HG03439 (cell line): ENCODE results near the gene ZFX.

Experiments
- ATAC-seq: cut with Tn5 transposase; IDR thresholded peaks from one replicate; pipeline ENCODE4 v1.9.1; 2021; ENCODE audit warnings: mild to moderate bottlenecking, moderate library complexity; ENCODE audit not compliant: unreplicated experiment

Gene ZFX

DNA sequence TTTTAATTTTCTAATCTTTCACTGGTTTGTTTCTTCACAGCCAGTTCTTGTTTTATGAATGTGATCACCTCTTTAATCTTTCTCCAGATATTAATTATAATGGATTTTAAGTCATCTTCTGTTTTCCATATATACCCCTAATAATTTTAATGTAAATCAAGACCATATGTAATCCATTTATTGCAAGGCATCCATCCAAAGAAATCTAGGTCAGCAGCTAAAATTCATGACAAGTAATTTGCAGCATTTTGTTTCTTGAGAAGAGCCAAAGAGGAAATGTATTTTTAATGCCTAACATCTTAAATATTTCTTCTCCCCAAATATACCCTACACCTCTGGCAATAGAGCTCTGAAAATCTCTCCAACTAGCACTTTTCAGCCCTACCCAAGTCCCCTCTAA, 83.3 kb downstream of the ZFX start:
- no peak for ATAC-seq

DNA sequence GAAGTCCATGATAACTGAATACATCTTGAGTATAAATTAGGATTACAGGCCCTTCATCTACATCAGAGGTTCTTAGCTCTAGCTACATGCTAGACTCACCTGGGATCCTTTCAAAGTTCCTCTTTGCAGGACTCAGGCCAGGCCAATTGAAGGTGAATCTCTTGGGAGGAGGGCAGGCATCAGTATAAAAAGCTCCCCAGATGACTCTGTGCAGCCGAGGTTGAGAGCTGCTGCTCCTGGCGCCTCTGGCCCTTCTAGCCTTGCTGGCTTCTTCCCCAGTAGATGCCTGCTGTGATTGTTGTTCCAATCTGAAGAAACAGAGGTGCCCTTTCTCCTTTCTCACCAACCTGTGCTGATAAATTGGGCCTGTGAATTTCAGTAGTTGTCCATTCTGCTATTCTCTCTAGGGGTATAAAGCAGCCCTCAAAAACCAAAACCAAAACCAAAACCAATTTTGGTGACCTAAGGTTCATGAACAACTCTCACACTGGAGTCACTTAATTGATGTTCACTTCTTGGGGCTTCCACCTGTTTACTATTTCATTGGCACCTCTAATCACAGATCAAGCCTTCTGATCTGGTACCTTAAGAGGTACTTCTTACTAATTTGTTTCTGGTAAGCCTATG, 85.7 kb downstream of the ZFX start:
- ATAC-seq = no peak

DNA sequence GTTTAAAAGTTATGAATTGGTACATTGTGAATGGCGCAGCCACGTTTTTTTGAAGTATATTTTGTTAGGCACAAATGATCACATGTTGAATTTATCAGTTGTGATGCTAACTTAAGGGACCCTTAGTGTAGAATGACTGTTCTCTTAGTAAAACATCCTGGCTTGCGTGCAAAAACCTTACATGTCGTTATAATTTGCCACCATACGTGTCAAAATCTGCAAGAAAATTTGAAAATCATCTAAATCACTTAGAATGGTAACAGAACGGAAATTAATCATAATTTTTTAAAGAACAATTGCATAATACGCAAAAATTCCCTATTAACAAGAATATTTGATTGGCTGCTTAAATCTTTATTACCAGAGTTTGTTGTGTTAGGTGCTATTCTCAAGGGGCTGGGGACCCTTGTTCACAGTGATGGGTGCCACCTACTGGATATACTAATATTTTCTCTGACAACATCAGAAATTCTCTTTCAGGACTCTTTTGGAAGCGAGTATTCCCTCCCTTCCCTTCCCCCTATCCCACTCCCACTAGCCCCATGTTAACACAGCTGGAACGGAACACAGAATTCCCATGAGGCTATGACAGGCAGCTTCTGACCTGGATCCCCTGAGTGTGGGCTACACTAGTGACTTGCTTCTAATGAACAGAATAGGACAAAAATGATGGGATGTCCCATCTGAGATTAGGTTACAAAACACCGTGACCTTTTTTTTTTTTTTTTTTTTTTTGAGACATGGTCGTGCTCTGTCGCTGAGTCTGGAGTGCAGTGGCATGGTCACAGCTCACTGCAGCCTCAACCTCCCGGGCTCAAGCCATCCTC, 92.5 kb downstream of the ZFX start:
- ATAC-seq = peak; percentile 5

DNA sequence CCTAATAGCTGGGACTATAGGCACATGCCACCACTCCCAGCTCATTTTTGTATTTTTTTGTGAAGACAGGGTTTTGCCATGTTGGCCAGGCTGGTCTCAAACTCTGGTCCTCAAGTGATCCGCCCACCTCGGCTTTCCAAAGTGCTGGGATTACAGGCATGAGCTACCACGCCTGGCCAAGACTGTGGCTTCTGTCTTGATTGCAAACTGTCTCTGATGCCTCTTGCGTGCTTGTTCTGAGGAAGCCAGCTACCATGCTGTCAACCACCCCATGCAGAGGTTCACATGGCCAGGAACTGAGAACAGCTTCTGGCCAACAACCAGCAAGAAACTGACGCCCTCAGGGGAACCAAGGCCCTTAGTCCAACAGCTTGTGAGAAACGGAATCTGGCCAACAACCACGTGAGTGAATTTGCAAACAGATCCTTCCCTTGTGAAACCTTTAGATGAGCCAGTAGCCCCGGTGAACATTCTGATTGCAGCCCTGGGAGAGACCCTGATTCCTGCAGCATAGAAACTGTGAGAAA, 93.2 kb downstream of the ZFX start:
- peak; percentile 87 for ATAC-seq

DNA sequence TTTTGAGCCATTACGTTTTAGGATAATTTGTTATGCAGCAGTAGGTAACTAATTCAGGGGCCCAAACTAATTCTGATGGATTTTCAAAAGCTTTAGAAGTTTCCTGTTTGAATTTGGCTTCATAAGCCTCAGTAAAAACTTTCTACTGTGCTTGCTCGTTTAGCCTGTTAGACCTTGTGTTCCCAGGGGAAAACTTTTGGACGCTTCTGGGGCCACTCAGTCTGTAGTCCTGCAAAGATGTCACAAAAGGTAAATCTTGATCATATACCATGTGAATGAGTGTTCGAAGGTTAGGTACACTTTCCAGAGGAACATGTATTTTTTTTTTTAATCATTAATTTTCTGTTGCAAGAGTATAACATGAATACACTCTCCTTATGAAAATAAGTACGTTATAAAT, 93.7 kb downstream of the ZFX start:
- peak; percentile 36 for ATAC-seq

DNA sequence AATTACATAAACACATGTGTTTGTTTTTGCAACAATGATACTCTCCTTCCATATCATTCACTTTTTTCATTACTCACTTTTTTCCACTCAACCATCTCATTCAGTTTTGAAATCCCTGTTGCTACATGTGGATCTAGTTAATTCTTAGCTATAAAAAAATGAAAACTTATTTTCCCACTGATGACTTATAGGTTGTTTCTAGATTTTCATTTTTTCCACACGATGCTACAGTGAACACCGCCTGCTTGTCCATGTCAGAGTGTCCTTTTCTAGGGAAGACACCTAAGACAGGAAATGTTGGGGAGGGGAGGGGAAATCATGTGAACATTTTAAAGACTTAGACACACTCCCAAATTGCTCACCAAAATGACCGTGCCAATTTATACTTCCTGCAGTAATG, 94.2 kb downstream of the ZFX start:
- ATAC-seq = no peak

DNA sequence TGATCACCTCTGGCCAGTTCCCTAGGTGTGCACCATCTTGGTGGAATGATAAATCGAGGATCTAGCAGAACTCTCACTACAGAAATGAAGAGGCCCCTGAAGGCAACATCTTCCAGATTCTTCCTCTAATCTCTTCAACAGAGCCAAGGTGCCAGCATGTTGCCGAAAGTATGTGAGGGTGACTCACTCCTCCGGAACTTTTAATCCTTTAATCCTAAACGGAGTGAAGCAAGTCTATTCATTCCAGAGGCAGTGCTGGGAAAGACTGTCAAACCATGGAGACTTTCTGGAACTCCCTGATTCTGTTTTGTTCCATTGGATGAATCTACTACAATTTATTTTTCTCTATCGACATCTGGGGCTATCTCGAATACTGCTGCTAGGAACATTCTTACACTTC, 95.7 kb downstream of the ZFX start:
- no peak for ATAC-seq

DNA sequence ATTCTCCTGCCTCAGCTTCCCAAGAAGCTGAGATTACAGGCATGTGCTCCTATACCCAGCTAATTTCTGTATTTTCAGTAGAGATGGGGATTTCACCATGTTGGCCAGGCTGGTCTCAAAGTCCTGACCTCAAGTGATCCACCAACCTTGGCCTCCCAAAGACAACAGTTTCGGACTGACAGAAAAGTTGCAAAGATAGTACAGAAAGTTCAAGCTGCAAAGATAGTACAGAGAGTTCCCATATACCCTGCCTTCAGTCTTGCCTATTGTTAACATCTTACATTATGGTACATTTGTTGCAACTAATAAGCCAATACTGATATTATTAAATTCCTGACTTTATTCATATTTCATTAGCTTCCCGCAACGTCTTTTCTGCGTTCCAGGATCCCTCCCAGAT, 98.5 kb downstream of the ZFX start:
- ATAC-seq = no peak

DNA sequence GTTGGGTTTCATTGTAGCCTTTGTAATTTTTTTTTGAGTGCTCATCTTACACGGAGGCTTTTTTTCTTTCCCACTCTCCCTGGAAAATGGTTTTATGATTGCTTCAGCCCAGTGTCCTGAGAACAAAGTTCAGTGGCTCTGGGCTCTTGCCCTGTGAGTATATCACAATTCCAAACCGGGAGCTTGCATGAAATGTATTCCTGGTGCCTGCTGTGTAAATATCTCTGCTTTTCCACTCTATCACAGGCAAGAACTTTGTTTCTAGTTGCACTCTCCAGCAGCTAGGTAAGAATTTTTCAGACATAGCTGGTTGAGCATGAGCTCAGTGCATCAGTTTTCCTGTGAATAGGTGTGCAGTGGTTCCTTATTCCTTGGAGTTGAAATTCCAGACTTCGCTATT, 103.5 kb downstream of the ZFX start:
- no peak for ATAC-seq

DNA sequence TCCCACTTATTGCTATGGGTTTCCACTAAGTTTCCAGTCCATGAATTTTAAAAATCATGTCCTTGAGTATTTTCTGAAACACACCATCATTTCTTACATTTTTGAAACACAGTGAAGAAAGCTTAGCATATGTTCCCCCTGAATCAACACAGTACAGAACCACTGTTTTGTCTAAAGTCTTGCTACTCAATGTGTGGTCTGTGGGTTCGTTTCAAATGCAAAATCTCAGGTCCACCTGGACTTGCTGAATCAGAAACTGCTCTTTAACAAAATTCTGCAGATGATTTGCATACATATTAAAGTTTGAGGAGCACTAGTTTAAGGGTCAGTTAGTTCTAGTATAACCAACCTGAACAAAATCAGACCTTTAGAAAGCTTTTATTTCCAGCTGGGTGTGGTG, 103.9 kb downstream of the ZFX start:
- ATAC-seq = no peak

DNA sequence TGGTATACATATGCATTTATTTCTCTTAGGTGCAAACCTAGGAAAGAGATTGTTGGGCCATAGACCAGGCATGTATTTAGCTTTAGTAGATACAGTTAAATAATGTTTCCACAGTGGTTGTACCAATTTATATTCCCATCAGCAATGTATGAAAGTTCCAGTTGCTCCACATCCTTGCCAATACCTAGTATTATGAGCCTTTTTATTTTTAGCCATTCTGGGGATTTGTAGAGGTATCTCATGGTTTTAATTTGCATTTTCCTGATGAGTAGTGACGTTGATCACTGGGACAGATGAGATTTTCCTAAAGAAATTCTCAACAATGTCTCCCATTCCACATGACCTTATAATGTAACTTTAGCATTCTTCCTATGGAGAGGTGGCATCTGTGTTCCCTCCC, 107.5 kb downstream of the ZFX start:
- ATAC-seq = no peak

DNA sequence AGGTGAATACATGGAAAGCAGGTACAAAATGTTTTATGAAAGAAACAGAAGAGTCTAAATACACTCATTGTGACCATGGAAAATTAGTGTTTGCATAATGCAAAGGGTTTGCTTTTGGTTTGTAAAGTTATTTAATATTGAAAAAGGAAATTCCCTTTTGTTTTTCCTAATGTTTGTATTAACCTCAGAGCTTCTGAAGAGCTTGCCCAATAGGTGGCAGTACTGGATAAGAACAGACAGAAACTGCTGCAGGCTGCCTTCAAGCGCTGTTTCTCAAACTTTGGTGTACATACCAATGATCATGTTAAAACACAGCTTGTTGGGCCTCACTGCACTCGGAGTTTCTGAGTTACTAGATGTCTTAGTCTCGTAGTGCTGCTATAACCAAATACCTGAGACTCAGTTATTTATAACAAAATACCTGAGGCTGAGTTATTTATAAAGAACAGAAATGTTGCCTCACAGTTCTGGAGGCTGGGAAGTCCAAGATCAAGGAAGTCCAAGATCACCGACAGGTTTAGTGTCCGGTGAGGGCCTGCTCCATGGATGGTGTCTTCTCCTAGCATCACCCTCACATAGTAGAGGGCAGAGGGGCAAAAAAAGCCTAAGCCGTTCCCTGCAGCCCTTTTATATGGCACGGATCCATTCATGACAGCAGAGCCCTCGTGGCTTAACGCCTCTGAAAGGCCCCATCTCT, 110.2 kb downstream of the ZFX start:
- no peak for ATAC-seq

DNA sequence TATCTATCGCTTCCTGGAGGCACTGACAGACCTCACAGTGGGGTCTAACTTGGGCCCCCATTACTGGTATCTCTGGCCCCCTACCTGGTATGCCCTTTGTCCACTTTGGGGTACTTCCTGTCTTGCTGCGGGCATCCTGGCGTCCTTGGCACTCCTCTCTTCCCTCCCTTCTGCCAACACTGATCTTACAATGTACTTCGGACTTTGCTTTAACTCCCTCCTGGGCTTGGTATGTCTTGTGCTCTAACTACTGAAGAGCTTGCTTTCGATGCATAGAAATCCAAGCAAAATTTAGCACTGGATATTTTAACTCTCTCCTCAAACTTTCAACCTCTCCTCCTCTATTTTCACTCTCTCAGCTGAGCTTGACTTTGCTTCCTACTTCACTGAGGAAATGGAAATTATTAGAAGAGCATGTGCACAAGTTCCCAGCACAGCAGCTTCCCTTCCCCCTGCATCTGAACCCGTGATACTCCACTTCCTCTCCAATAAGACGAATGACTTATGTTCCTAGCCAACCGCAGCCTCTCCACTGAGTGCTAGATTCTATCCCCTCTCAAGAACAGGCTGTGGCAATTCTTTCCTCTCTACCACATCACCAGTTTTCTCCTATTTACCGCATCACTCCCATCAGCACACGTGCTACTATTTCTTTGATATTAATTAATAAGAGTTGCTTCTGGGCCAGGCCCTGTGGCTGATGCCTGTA, 111.5 kb downstream of the ZFX start:
- no peak for ATAC-seq

DNA sequence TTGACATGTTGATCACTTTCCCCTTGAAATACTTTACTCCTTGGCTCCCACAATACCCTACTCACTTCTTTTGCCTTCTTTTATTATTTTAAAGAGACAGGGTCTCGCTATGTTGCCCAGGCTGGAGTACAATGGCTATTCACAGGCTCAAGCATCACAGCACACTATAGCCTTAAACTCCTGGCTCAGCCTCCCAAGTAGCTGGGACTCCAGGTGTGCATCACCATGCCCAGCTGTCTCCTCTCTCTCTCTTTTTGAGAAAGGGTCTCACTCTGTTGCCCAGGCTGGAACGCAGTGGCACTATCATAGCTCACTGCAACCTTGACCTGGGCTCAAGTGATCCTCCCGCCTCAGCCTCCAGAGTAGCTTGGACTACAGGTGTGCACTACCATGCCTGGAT, 112.8 kb downstream of the ZFX start:
- ATAC-seq = no peak

DNA sequence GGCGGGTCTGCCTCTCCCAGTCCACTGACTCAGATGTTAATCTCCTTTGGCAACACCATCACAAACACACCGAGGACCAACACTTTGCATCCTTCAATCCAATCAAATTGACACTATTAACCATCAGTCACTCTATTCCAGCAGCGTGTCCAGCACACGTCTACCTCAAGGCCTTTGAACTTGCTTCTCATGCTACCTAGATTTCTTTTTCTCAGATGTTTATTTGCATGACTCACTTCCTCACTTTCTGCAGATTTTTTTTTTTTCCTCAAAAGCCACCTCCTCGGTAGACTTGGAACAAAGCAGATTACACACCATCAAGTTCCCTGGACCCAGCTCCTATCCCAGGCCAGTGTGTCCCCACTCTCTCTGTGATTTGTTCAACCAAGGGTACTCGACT, 114.9 kb downstream of the ZFX start:
- no peak for ATAC-seq
